NCI-H345 treated with DMSO at 0.1 percent for 48 hours (cell line): ENCODE data around the gene NRSN2.

Experiments used
- DNase-seq: peaks from one replicate; lab custom pipeline; 2025; ENCODE audit not compliant: unreplicated experiment; lab: John Stamatoyannopoulos, UW

The NRSN2 gene

DNA sequence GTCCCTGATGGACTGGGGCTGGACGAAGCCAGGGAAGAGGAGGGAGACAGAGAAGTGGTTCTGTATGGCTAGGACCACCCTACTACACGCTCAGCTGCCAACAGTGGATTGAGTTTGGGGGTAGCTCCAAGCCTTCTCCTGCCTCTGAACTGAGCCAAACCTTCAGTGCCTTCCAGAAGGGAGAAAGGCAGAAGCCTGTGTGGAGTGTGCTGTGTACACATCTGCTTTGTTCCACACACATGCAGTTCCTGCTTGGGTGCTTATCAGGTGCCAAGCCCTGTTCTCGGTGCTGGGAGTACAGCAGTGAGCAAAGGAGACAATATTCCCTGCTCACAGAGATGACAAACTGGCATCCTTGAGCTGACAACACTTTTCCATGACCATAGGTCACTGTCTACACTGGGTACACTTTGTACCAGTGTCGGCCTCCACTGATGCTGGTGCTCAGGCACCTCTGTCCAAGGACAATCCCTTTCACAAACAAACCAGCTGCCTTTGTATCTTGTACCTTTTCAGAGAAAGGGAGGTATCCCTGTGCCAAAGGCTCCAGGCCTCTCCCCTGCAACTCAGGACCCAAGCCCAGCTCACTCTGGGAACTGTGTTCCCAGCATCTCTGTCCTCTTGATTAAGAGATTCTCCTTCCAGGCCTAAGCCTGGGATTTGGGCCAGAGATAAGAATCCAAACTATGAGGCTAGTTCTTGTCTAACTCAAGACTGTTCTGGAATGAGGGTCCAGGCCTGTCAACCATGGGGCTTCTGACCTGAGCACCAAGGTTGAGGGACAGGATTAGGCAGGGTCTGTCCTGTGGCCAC lies 49.9 kb downstream of the NRSN2 start:
- DNase-seq, result no peak

DNA sequence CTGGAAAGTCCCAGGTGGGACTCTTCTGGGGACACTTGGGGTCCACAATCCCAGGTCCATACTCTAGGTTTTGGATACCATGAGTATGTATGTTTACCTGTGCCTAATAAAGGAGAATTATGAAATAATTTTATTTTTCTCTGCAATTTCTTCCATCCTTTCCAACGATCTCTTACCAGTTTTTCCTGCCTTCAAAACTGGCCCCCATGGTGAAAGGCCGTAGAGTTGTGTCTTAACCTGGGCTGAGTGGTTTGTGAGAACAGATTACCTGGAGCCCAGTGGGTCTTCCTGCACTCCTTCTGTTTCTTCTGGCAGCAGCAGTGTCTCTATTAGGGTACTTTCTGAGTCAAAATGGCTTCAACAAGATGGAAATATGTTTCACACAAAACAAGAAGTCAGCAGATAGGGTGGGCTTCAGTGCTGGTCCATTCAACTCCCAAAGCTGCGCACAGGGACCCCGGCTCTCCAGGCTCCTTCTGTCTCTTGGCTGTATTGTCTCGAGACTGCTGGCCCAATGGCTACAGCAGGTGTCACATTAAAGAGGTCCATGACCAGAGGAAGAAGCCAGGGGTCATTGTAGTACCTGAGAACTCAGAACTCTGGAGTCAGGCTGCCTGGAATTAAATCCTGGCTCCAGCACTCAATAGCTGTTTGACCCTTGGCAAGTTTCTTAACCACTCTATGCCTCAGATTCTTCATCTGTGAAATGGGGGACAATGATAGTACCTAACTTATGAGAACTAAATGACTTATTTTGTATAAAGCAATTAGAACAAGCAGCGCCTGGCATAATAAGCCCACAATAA lies 50.7 kb downstream of the NRSN2 start:
- DNase-seq, result no peak

DNA sequence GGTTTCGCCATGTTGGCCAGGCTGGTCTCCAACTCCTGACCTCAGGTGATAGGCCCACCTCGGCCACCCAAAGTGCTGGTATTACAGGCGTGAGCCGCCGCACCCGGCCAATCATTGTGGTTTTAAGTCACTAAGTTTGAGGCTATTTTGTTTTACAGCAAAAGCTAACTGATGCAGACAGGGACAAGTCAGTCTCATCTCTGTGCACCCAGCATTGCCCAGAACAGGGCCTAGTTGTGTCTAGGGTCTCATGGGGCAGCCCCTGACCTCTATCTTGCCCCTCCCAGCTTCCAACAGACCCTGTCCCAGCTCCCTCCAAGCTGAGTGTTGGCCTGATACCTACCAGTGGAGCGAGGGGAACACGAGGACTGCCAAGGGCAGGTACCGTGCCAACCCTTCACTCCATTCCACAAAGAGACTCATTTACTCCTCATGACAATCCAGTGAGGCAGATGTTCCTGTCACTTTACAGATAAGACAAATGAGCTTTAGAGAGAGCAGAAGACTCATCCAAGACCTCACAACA lies 52.3 kb downstream of the NRSN2 start:
- no peak for DNase-seq

DNA sequence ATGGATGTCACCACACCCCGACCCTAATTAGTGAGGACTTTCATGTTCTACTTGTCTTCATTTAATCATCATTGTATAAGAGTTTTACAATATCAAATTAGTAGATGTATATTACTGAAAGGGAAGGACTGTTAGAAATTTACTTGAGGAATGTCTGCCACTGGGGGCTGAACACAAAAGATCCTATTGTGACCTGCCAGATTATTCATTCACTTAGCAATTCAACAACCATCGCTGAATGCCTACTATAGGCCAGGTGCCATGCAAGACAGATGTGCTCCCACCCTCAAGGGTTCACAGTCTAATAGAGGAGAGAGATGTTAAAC lies 53.2 kb downstream of the NRSN2 start:
- DNase-seq, result no peak

DNA sequence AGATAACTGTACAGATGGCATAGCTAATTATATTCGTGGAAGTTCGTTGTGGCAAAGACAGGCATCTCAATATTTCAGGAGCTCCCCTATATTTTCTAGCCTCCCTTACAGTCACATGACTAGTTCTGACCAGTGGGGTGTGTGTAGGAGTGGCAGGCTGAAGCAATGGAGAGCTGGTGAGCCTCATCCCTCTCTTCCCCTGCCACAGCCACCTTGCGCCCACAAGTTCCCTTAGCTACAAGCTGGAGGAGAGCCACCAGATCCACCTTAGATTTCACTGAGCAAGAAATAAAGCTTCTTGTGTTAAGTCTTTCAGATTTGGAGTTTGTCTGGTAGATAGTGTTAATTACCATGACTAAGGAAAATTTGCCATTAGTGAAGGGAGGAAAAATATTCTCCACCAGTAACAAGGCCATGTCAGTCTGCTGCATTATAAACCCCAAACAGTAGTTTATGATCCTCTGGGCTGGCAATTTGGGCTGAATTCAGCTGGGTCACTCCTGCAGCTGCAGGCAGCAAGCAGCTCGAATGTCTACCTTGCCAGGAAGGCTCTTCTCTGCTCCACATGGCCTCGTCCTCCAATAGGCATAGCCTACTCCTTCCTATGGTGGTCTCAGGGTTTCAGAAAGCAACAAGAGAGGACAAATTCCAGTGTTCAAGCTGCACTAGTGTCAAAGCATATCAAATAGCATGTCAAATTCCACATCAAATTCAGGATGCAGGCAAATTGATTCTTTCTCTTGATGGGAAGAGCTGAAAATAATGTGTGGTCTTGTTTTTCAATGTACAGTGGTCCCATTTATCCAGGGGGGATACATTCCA lies 53.8 kb downstream of the NRSN2 start:
- DNase-seq, result no peak

DNA sequence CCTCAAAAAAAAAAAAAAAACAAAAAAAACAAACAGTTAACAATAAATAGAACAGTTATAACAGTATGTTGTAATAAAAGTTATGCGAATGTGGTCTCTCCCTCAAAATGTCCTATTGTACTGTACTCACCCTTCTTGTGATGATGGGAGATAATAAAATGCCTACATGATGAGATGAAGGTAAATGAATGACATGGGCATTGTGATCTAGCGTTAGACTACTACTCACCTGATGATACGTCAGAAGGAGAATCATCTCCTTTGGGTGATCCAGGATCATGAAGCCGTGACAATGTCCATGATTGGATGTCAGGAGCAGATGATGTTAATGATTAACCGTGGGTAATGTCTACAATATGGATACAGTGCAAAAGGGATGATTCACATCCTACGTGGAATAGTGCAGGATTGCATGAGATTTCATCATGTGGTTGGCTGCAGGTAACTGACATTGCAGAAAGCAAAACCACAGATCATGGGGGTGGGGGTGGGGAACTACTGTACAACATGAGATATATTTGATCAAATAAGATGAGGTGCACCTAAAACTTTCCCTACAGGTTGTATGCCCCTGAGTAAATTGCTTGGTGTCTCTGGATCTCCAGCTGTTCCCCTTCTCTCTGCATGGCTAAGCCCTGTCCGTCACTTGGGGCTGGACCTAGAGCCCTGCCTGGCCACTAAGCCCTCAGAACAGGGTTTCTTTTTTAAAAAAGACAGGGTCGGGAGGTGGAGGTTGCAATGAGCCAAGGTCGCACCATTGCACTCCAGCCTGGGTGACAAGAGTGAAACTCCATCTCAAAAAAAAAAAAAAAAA lies 55.0 kb downstream of the NRSN2 start:
- DNase-seq, result no peak

DNA sequence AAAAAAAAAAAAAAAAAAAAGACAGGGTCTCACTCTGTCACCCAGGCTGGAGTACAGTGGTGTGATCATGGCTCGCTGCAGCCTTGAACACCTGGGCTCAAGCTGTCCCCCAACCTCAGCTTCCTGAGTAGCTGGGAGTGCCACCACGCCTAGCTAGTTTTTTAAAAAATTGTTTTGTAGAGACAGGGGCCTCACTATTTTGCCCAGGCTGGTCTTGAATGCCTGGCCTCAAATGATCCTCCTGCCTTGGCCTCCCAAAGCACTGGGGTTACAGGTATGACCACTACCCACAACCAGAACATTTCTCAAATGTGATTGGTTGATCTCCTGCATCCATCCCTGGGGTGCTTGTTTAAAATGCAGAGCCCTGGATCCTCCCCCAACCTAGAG lies 55.6 kb downstream of the NRSN2 start:
- no peak for DNase-seq

DNA sequence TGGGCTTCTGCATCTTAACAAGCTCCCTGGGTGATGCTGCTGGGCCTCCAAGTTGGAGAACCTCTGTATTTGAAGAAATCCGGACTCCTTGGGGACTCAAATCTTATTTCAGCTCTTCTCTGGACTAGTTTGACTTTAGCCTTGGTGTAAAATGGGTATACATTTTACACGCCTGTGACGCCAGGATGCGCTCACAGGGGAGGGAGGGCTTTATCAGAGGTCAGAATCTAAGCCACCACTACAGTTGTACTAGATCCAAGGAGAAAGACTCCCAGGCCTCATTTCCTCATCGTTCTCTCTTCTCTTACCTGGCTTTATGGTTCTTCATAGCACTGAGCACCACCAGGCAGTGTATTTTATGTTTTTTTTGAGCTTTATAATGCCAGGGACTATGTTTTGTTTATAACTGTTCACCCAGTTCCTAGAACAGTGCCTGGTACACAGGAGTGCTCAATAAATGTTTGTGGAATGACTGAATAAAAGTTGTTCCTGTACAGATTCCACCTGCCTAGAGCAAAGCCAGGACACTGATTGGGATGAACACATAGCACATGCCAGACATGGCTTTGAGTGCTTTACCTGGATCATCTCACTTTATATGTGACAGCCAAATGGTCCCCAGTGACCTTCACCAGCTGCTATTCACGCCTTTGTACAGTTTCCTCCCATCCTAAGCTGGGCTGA lies 56.1 kb downstream of the NRSN2 start:
- no peak for DNase-seq

DNA sequence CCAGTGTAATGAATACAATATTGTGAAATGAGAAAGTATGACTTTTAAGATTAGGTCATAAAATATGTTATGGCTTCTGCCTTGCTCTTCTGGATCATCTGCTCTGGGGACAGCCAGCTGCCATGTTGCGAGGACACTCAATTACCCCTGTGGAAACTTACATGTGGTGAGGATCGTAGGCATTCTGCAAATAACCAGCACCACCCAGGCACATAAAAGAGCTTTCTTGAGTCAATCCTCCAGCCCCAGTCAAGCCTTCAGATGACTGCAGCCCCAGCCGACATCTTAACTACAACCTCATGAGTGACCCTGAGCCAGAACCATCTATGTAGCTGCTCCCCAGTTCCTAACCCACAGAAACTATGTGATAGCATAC lies 56.7 kb downstream of the NRSN2 start:
- DNase-seq, result no peak

DNA sequence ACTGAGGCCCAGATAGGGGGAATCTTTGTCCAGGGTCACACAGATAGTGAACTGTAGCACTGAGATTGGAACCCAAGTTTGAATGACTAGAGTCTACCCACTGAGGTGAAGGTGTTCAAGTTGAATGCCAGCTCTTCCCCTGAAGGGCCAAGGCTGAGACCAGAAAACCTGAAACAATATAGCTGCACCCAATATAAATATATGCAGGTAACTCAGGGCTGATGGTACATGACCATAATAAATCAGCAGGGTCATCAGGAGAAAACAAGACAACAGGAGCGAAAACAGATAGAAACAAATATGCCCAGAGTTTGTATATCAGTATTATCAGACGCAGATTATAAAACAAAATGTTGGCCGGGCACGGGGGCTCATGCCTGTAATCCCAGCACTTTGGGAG lies 57.2 kb downstream of the NRSN2 start:
- DNase-seq, result no peak
